HT-29 (cell line): ENCODE data around the gene B4GALT3. TPM values are rescaled to one million over a fixed set of nuclear protein-coding genes. Genes with fewer than 3 reads are reported as not detected.
A peak's percentile ranks its signal among the peaks of the same experiment; 100 is the strongest.

Experiments
- DNase-seq: peaks from one replicate; pipeline ENCODE4 v3.0.0-alpha.2; 2015; ENCODE audit warnings: low spot score
- total RNA-seq: library from RNA; depleted of rRNA; stranded (reverse); fragments of >200 nt; shearing (Covaris generic); gene quantifications from 2 replicates; pipeline ENCODE4 v1.2.3, GENCODE V29; 2014

B4GALT3 gene
- total RNA-seq, 1 experiment from 2014 or later, result 70.7 TPM

DNA sequence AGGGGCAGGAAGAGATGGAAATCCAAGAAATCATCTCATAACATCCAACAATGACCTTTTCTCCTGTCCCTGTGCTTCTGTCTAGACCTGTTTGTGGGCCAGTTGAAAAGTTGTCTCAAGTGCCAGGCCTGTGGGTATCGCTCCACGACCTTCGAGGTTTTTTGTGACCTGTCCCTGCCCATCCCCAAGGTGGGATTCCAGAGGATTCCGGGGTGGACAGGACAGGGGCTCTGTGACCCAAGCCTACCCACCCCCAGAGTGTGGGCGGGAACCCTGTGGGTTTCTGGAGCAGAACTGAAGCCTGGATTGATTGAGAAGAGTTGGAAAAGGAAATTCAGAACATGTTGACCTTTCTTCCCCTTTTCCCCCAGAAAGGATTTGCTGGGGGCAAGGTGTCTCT lies 13.5 kb downstream of the B4GALT3 start:
- DNase-seq, result no peak

DNA sequence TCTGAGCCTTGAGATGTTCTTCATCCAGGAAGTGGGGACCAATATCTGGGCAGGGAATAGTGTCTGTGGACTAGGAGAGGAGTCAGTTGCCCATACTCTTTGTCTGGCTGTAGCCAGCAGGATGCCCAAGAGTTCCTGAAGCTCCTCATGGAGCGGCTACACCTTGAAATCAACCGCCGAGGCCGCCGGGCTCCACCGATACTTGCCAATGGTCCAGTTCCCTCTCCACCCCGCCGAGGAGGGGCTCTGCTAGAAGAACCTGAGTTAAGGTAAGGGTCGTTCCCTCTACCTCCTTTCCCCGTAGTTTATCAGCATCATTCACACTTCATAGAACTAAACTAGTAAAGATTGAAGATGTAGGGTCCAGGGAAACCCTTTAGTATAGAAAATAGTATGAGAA lies 14.5 kb downstream of the B4GALT3 start:
- no peak for DNase-seq

DNA sequence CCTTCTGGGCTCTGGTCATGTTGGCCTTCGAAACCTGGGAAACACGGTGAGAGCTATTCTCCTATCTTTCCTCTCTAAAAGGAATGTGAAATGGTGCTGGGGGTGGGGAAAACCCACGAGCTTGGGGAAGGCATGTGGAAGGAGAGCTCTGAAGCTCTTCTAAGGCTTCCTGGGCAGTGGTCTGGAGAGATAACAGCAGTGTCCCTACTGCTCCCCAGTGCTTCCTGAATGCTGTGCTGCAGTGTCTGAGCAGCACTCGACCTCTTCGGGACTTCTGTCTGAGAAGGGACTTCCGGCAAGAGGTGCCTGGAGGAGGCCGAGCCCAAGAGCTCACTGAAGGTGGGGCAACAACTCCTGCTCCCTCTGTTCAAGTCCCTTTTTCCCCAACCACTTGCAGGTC lies 15.3 kb downstream of the B4GALT3 start:
- no peak for DNase-seq

DNA sequence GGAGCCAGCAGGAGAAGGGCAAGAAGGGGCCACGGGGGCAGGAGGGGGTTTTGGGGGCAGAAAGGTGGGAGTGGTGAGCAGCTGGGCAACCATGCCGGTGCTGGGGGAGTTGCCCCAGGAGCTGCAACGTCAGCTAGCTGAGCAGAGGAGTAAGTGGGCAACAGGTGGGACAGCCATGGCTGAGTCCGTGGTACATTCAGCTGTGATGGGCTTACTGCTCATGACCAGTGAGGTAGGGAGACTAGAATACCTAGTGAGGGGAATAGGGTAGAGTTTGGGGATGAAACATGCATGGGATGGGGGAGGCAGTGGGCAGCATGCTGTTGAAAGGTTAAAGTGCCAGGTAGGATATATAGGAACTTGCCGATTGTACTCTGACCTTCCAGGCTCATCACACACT lies 15.7 kb downstream of the B4GALT3 start:
- DNase-seq, result no peak

DNA sequence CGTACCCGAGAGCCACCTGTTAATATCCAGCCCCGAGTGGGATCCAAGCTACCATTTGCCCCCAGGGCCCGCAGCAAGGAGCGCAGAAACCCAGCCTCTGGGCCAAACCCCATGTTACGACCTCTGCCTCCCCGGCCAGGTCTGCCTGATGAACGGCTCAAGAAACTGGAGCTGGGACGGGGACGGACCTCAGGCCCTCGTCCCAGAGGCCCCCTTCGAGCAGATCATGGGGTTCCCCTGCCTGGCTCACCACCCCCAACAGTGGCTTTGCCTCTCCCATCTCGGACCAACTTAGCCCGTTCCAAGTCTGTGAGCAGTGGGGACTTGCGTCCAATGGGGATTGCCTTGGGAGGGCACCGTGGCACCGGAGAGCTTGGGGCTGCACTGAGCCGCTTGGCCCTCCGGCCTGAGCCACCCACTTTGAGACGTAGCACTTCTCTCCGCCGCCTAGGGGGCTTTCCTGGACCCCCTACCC lies 16.6 kb downstream of the B4GALT3 start:
- no peak for DNase-seq

DNA sequence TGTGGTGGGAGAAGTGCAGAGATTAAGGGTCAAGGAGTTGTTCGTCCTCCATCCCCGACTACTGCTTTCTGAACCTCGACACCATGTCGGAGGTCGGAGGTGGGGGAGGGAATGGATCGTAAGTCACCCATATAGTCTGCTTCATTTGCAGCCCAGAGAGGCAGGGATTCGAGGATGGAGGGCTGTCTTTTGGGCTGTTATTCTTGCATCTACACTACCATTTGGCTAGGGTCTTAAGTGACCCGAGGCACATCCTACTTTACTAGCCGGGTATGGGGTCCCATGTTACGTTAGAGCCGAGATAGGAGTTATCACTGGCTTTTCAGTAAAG lies 17.4 kb downstream of the B4GALT3 start:
- DNase-seq, result peak; percentile 29

DNA sequence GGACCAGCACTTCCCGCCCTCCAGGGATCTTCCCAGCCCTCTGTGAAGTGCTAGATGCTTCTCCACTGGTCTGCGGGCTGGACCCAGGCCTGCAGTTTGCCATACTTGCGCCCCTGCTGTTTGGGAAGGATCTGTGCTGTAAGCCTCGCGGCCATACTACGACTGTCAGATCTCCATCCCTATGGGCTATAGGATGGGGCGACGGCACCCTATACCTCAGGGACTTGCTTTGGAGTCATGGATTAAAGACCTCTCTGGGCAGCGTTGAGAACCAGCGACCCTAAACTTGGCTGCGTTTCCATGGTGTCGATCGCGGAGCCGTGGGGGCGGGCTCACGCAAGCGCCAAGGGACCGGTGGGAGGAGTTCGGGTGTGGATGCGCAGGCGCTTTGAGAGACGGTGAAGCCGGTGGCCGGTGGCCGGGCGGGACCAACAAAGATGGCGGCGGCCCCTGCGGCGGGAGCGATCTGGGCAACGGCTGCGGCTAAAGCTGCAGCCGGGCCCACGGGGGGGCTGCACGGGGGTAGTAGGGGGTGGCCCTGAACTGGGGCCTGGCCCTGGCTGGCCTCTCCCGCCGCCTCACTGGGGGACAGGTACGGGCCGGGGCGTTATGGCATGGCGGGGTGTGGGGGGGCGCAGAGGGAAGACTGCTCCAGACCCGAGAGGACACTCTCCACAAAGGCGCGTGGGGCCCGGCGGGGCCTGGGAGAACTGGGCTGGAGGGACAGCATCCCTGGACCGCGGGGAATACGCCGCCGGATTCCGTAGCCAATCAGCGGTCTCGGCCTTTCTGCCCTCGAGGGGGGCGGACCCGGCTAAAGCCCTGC lies 18.0 kb downstream of the B4GALT3 start, which contains the start of gene USP21:
Gene USP21, plus strand, starts transcription at position 414 of the 826 bp plus-strand sequence. CDS start 1,141 bp downstream, outside the sequence.
- peak; percentile 95 for DNase-seq

DNA sequence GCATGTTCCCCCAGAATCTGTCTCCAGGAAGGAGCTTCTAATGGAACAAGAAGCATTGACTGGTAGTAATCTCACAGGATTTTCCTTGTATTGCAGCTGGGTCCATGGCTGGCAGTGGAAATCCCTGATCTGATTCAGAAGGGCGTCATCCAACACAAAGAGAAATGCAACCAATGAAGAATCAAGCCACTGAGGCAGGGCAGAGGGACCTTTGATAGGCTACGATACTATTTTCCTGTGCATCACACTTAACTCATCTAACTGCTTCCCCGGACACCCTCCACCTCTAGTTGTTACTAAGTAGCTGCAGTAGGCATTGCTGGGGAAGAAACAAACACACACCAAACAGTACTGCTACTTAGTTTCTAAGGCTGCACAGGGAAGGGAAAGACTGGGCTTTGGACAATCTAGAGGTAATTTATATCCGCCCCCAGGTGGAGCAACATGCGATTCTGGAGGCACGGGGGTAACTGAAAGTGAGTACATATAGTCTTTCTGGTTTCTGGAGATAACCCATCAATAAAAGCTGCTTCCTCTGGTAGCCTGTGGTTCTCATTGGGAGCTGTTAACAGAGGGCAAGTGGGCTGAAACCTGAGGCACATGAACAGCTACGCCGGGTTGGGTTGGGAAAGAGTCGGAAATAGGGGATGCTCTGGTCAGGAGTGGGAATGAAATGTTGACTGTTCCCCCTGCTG lies 18.8 kb downstream of the B4GALT3 start:
- DNase-seq, result no peak

DNA sequence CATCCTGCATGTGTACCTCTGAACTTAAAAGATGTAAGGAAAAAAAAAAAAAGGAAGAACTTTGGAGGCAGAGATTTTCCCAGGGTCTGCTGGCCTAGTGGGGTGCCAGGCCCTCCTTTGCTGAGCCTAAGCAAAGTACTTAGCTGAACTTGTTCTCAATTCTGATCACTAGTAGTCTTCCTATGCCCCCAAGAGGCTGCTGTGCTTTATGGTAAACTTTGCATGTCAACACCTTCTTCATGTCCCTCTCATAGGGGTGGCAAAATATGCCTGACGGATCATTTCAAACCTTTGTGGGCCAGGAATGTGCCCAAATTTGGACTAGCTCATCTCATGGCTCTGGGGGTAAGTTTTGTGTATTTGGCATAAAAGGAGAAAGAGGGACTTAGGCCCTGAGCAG lies 19.4 kb downstream of the B4GALT3 start:
- DNase-seq, result no peak

DNA sequence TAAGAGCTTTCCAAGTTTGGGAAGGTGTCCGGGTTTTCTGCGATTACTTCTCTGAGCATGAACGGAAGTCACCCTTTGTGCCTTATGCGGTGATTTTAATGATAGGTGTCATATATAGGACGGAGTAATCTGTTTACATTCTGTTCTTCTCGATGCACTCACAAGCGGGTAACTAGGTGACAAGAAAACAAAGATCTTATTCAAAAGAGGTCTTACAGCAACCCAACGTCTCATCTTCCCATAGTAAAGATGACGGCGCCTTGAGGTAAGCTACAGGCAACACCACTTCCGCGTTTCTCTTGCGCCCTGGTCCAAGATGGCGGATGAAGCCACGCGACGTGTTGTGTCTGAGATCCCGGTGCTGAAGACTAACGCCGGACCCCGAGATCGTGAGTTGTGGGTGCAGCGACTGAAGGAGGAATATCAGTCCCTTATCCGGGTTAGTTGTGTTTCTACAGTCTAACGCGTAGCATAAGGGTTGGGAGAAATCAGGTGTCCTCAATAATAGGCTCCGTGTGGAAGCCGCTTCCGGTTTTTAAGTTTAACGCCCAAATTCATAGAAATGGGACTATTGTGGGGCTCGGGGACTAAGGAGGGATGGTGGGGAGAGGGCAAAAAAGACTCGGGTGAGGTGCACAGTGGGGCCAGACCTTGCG lies 23.5 kb downstream of the B4GALT3 start, which contains the start of gene UFC1:
Gene UFC1, plus strand, starts transcription at position 297 of the 656 bp plus-strand sequence. Its CDS starts 20 bp downstream, at position 317.
- peak; percentile 92 for DNase-seq

DNA sequence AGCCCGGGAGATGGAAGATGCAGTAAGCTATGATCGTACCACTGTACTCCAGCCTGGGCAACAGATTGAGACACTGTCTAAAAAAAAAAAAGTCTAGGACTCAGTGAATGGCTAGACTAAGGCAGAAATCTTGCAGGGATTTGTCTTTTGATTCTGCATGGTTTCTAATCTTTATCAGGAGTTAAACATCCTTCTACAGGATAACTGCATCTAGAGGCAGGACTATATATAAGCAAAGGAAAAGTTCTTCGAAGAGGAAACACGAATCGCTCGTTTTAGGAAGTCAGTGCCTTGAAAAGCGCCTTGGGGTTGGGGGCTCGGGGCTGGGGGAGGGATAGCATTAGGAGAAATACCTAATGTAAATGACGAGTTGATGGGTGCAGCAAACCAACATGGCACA lies 24.1 kb downstream of the B4GALT3 start:
- no peak for DNase-seq

DNA sequence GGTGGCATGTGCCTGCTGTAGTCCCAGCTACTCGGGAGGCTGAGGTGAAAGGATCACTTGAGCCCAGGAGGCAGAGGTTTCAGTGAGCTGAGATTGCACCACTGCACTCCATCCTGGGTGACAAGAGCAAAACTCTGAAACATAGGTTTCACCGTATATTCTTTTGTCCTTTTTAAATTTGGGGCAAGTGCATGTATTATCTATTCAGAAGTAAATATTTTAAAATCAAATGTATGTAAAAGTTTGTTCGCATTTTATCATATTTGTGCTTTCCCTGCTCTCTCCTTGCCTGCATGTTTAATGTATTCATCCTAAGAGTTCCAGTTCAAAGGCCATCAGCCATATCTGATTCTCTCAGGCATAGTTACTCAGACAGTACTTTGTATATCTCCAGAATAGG lies 31.5 kb downstream of the B4GALT3 start:
- no peak for DNase-seq

DNA sequence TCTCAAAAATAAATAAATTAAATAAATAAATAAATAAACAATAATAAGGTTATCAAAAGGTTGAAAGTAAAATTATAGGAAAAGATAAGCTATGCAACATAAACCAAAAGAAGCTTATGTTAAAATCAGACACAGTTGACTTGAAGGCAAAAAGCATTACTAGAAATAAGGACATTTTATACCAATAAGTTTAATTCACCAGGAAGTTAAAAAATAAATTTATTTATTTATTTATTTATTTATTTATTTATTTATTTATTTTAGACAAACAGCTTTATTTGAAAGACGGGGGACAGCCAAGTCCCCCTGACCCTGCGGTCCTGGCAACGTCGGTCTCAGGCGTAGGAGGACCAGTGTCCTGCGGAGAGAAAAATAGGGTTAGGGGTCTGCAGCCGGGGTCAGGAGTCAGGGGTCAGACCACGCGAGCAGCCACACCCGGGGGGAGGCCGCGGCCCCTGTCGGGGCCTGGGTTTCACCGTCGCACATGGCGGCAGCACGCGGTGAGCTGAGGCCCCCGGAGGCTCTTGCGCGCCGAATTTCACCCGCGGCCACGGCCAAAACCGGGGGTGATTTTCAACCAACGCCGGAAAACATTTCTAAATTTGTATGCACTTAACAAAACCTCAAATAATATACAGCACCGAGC lies 36.4 kb downstream of the B4GALT3 start:
- no peak for DNase-seq

DNA sequence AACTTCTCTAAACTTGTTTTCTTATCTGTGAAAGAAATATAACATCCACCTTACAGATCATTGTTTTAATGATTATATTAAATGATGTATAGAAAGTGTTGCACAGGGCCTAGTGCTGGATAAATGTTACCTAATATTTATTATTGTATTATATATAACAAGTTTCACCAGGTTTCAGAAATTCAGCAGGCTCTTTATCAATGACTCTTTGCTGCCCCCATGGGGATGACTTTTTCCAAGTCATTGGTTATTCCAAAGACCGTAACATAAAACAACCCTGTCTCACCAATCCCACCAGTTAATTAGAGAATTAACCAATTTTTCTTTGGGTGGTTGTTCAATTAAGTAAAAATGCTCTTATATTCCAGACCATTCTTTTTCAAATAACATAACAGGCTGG lies 37.5 kb downstream of the B4GALT3 start:
- peak; percentile 77 for DNase-seq

DNA sequence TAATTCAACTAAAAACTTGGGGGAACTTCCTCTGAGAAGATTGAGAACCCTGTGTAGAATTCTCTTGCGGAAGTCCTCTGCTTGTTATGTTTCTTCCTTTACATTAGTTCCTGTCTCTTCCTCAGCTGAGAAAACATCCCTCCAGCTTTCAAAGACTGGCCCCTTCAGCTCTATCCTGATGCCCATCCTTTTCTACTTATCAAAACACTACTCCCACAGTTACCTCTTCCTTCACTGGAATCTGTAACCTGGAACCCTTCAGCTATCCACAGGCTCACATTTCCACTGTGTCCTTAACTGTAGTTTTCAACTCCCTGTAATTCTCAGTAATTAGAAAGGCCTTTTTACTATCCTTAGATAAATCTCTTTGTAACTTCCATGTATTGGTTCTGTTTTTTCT lies 38.9 kb downstream of the B4GALT3 start:
- no peak for DNase-seq

DNA sequence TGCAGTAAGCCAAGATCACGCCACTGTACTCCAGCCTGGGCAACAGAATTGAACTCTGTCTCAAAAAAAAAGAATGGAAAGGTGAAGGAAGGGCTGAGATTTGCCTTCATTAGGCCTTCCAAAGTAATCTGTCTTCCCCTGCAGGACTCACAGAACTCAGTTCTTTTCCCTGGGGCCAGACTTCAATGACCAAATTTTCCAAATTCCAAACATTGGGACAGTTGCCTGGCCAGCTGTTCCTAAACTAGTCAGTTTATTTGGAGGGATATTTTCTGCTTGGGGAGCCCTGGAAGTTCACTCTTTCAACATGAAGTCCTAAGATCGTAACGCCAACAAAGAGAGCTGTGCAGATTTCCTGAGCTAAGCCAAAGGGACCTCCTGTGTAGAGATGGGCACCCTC lies 39.4 kb downstream of the B4GALT3 start:
- DNase-seq, result no peak

DNA sequence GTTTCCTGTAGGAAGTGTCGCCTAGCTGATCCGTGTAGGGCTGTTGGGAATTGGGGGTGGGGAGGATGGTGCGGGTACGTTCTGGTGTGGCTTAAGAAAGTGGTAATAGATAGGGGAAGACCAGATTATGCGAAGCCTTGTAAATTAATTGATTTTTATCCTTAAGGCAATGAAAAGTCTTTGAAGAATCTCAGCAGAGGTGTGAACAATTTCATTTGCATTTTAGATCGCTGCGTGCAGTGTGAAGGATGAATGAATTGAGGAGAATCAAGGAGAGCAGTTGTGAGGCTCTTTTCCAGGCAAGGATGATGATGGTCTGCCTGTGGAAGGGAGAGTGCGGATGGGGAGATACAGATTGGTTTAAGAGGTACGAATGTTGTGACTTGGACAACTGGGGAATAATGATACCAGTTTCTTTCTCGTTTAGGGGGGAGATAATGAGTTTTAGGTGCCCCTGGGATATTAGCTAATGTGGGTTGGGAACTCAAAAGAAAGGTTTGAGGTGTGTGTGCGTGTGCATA lies 44.0 kb downstream of the B4GALT3 start:
- DNase-seq, result no peak

DNA sequence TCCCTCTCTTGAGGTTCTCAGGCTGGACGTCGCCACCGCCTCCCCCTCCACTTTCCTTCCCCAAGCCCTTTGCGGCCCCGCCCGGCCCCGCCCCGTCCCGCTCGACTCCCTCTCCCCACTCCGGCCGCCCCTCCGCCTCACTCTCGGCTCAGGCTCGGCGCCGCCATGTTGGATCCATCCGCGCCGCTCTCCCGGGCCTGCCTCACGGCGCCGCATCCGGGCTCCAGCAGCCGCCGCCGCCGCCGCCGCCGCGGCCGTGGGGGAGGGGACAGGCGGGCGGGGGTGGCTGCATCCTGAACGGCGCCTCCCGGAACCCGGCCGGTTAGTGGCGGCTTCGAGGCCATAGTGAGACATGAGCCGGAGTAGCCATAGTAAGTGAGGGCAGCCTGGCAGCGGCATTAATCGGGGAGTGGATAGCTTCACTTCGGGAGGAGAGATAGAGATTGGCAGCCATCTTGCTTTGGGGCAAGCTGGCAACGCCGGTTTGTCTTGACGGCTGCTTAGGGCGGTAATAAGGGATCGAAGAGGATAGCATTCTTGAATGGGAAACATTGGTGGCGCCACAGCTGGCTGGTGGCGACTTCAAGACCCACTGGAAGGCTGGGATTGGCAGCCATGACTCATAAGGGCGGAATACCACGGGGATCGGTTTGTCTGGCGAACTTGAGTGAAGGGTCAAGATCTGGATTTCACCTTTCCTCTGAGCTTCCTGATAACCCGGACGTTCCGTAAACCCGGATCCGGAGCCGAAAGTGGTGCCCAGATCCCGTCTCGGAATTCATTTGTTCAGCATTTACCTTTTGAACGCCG lies 44.7 kb downstream of the B4GALT3 start, which contains the start of gene DEDD:
Gene DEDD, minus strand, starts transcription at position 258 of the 810 bp plus-strand sequence. CDS start 8,205 bp downstream, outside the sequence.
- peak; percentile 90 for DNase-seq

DNA sequence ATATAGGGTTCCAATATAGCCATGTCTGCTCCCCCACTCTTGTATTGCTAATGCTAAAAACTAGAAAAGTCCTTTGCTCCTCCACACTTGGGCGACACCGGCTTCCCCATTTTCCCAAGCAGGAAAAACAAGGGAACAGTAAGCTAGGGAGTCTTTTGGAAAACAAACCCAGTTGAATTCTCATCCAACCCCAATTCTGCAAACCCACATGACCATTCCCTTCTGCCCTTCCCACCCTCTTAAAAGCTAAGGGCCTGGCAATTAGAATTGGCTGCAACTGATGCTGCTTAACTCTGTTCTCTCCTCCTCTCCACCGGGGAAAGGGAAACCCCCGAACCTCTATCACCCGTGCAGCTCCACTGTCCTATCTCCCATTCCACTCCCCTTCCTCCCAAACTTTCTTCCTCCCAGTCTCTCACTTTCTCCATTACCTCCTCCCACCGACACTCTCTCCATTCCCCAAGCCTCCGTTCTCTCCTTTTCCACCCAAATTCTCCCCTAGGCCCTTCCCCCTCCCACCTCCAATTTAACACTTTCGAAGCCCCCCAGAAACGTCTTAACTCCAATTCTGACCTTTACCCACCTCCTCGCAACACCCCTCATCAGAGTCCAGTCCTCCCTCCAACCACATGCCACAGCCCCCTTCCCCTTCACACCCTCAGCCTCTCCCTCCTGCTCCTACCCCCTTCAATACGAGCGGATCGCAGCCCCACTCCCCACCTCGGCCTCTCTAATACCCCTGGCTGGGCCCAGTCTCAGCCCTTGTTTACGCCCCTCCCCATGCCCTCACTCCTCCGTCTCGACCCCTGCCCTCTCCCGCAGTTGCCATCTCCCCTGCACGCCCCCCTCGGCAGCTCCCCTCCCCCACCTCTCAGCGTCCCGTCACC lies 45.5 kb downstream of the B4GALT3 start:
- peak; percentile 15 for DNase-seq
